ENCODE data around the gene CNTN4.
"Not testable (repeated sequence)": the region's sequence is repeated elsewhere in the genome, so short reads cannot be mapped to it uniquely, and the experiment has no call there.

CNTN4 gene

DNA sequence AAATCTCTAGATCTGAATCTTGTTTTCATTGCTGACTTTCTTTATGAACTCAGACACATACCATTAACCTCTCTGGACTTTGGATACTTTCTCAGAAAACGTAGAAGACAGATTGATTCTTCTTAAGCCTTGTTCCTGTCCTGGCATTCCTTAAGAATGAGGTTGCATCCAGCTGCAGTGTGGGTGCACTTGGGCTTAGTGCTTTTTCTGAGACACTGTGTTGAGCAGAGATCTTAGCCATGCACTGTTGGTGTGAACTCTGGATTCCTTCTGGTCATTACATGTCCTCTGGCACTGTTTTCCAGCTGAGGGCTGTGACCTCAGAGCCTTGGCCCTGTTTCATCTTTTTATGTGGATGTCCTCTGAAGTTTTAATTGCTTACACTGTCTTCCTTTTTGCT is 428.3 kb downstream of the CNTN4 start:
- no peak for DNase-seq

DNA sequence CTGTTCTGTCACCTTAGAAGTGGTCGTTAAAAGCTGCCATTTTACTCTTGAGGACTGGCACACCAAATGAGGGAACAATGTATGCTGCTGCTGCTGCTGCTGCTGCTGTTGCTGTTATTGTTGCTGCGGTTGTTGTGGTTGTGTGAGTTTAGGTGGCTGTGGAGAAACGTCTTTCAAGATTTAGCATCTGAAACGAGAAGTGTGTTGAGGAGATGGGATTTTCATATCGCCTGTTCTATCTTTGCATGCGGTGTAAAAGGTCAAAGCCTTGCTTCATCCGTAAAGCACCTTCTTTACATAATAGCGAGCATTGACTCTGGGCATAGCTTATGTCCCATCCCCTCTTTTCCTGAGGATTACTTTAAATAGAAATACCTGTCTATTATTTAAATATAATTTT is 428.7 kb downstream of the CNTN4 start:
- not testable (repeated sequence) for DNase-seq

DNA sequence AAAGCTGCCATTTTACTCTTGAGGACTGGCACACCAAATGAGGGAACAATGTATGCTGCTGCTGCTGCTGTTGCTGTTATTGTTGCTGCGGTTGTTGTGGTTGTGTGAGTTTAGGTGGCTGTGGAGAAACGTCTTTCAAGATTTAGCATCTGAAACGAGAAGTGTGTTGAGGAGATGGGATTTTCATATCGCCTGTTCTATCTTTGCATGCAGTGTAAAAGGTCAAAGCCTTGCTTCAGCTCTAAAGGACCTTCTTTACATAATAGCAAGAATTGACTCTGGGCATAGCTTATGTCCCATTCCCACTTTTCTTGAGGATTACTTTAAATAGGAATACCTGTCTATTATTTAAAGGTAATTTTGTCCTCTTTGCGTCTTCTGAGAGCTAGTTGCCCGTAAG is 436.1 kb downstream of the CNTN4 start:
- not testable (repeated sequence) for DNase-seq

DNA sequence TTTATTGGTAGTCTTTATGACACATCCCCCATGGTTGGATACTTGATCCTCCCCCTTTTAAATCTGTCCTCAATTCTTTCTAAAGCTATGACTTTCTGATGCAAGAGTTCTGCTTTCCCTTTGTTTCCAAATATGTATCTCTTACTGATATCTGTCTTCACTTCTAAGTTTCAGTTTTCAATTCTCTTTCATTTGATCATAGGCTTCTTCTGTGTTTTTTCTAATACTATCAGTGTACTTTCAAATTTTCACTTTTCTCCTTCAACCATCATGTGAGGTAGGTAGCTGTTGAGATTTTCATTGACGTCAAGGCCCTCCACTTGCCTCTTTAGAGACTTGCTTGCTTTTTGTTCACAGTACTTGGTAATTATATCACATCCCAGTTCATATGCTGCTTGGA is 436.5 kb downstream of the CNTN4 start:
- DNase-seq, result no peak

DNA sequence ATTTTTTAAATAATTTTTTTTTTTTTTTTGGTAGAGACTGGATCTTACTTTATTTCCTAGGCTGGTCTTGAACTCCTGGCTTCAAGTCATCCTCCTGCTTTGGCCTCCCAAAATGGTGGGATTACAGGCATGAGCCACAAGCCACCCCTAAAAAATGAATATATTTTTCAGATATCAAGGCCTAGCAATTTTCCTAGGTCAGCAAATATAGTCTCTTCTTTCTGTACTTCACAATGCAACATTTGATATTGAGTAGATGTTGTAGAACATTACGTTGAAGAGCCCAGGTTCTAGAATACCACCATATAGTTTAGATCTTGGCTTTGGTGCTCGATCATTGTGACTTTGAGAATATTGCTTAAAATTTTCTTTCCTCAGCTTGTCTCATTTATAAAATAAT is 437.9 kb downstream of the CNTN4 start:
- no peak for DNase-seq

DNA sequence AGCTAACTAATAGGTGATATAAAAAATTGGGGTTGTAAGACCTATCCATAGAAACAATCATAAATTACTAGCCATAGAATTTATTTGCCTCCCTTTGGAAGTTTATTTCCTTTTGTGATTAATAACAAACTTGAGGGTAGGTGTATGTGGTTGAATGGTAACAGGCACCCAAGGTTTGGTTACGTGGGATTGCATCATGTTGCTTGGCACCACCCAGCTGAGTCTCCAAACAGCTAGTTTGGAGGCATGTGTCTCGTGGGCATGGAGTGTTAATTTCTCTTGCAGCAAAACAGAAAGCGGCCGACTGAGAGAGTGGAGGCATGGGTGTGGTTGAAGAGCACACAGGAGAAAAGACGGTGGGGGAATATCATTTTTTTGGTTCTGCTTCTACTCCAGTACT is 441.4 kb downstream of the CNTN4 start:
- DNase-seq, result no peak

DNA sequence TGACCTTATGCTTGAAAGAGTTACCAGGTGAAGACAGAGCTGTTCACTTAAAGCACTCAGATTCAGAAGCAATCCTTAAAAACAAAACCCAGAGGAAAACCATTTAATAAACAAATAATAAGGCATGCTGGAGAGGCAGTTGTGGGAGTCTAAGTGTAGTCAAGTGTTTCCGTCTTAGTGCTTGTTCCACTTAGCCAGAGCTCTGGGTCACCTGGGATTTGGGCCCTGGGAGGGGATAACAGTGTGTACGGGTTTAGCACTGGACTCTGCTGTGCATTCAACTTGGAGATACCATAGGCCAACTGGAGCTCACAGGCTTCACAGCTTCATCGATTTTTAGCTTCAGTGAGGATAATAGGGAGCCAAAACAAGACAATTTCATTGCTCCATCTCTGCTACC is 444.6 kb downstream of the CNTN4 start:
- no peak for DNase-seq

DNA sequence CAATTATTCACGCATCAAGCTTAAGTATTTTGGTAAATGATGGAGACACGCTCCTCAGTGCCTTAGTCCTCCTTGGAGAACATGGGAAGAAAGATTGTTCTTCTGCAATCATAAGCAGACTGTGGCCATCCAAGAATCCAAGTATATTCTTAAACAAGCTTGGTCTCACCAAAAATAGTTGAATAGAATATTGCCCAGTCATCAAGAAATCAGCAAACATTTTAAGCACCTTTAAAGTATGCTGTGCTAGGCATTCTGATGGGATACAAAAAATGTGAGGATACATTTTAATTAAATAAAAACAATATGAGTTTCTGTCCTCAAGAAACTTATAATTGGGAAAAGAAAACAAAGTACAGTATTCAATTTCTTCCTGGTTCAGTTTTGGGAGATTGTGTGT is 445.5 kb downstream of the CNTN4 start:
- DNase-seq, result no peak

DNA sequence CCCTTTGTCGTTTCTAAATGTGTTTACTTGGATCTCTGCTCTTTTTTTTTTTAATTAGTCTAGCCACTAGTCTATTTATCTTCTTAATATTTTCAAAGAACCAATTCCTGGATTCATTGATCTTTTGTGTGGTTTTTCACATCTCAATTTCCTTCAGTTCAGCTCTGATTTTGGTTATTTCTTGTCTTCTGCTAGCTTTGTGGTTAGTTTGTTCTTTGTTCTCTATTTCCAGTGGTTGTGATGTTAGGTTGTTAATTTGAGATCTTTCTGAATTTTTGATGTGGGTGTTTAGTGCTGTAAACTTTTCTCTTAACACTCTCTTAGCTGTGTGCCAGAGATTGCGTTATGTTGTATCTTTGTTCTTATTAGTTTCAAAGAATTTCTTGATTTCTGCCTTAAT is 446.1 kb downstream of the CNTN4 start:
- DNase-seq, result no peak

DNA sequence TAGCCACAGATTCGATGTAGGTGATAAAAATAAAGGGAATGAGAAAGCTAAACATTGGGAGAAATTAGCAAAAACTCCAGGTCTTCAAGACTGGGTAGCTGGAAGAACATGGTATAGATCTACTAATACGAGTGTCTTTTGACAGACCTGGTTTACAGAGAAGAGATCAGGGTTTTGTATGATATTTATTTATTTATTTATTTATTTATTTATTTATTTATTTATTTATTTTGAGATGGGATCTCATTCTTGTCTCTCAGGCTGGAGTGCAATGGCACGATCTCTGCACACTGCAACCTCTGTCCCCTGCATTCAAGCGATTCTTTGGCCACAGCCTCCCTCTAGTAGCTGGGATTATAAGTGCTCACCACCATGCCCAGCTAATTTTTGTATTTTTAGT is 448.4 kb downstream of the CNTN4 start:
- no peak for DNase-seq

DNA sequence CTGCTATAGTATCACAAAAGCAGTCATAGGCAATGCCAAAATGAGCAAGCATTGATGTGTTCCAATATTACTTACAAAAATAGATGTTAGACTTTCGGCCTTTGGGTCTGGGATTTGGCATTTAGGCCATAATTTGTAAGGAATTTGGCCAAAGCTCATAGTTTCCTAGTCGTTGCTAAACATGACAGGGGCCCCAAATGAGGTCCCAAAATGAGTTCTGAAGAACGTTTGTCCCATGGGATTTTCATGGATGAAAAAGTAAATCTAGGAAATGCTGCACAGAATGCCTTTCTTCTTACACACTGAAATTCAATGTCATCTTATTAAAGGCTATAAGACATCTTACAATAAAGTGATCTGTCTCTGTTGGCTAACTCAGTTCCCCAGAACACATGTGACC is 456.0 kb downstream of the CNTN4 start:
- no peak for DNase-seq

DNA sequence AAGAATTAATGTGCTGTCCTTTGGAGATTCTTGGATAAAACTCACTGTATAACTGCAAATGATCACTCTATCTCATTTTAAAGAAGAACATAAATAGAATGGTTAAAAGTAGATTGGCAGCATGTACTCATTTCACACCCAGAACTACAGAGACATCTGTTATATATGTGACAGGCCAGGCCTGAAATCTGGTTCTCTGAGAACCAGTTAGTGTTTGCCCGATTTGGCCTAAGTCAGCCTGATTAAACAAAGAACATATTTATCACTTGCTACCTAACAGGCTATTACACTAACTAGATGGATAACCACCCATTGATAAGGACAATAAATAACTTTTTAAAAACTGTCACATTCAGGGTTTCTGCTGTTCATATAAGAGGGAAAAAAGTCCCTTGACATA is 460.1 kb downstream of the CNTN4 start:
- no peak for DNase-seq

DNA sequence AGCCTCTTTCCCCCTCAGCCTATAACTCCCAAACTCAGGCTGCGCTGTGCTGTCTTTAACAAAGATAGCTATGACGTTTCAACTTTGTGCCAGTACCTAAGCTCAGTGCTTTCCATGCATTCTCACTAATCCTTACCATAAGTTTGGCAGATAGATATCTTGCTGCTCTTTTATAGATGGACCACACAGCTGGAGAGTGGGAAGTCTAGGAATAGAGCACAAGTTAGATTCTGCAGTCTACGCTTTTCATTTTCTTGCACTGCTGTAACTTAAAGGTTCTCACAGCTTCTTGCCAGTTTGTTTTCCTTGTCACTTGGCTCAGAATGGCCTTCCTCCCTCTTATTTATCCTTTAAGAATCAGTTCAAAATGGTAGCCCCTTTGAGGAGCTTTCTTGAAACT is 468.8 kb downstream of the CNTN4 start:
- DNase-seq, result no peak

DNA sequence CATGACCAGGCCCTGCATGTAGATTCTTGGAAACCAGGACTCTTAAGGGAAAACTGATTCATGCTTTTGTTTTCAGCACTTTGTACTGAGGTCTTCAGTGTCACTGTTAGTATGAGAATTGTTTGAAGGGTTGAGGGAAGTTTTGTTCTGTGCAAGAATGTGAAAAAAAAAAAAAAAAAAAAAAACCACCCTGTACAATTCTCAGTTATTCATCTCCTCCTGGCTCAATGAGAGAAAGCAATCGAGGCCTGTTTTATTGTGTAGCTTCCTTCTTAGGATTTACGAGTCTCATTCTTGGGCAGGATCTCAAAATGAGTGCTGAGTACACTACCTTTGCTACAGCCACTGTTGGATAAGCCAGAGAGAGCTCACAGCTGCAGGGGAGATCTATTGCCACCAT is 469.5 kb downstream of the CNTN4 start:
- no peak for DNase-seq

DNA sequence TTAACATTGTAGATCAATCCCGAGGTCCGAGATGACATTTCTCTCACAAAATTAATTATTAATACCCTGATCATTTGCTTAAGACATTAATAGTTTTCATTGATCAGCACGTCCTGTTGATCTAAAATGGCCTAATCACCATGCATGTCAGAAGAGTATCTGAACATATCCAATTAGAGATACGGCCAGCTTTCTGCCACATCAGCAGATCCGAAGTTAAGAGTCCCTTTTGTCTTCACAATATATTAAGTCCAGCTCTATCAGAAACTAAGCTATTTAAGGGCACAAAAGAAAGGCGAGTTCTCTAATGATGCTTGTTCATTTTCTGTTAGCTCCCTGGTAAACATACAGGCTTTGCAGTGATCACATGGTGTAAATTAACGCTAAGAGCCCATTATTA is 470.3 kb downstream of the CNTN4 start:
- DNase-seq, result no peak

DNA sequence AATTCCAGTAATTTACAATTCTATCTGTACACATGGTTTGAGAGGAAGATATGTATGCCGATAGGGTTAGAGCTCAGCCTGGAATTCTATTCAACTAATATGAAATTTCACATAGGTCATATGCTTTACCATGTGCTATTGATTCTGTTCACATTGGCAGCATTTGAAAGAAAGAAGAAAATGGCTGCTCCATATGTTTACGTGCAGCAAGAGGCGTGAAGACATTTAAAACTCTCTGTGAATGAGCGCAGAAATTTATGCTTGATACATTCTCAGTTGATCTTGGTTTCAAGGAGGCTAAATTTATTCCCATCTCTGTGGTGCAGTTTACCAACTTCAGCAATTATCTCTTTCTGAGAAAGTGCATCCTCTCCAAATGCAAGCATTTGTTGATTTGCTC is 478.9 kb downstream of the CNTN4 start:
- DNase-seq, result no peak

DNA sequence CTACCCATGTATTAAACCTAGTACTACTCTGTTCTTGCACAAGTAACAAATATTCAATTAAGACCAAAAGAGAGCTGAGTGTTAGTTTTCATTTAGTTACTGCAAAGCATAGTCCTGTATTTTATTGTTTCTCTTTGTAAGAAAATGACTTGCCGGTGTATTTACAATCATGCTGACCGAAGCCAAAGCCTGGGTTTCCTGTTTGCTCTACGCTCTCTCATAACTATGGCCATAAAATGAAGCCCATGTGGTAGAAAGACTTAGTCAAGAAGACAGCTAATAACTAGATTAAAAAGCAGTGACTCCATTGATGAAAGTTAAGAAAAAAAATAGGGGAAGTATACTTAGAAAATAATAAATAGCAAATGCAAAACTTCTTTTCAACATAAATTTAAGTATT is 479.9 kb downstream of the CNTN4 start:
- DNase-seq, result no peak

DNA sequence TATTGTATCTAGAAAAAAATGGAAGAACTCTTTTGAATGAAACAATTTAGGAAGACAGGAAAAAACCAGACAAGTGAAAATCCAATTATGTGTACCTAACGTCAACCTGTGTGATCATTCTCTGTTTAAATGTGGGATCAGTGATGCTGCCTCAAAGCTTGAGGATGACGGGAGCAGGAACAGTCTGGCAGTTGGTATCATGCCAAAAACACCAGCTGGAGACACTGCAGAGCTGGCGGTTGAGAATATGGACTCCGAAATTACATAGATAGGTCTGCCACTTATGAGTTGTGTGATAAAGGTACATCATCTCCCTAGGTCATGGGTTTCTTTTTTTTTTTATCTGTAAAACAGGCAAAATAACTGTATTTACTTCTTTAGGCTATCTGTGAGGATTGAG is 480.5 kb downstream of the CNTN4 start:
- DNase-seq, result no peak

DNA sequence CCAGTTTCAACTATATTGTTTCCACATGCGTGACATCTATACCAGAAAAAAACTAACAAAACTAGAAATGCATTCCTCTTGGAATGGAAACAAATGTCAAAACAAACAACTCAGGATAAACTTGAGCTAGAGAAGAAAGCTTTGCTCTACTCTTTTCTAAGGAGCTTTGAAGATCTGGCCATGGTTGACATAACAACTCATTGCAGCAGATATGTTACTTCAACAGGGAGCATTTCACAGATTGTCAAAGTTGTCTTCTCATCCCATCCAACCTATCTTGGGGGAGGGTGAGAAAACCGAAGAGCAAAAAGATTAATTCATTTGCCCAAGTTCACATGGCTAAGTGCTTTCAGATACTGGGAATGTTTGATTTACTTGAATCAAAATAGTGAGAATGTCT is 484.4 kb downstream of the CNTN4 start:
- no peak for DNase-seq

DNA sequence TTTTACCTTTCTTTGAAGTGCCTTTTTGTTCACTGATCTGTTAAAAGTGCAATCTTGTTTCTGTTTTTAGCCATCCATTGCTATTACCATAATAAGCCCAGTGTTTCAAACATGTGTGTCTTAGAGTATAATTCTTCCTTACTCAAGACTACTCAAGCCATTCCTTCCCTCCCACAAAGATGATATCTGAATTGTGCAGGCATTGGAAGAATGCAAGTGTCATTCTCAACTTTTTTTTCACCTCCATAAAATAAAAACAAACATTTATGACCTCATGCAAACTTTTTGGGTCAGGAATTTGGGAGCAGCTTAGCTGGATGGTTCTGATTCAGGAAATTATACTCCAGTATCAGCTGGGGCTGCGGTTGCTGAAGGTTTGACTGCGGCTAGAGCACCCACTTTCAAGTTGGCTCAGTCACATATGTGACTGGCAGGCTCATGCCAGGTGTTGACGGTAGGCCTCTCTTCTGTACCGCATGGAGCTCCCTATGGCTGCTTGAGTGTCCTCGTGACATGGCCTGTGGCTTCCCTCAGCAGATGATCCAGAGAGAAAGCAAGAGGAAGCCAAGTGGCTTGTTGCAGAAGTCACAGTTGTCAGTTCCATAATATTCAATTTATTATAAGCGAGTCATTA is 490.8 kb downstream of the CNTN4 start:
- no peak for DNase-seq

DNA sequence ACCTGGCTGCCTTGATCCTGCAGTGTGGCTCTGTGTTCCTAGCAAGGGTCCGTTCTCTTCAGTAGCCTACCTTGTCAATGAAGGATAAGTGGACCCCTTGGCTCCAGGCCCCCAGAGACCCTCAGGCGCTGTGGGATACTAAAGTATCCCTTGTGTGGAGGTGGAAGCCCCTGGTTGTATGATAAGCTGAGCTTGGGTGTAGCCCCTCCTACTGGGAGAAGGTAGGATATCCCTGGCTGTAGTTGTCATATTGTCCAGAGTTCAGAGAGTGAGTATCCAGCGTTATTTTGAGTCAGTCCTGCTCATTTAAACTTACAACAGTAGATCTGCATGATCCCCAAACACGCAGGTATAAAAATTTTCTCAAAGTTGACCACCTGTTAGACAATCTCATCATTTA is 496.8 kb downstream of the CNTN4 start:
- no peak for DNase-seq

DNA sequence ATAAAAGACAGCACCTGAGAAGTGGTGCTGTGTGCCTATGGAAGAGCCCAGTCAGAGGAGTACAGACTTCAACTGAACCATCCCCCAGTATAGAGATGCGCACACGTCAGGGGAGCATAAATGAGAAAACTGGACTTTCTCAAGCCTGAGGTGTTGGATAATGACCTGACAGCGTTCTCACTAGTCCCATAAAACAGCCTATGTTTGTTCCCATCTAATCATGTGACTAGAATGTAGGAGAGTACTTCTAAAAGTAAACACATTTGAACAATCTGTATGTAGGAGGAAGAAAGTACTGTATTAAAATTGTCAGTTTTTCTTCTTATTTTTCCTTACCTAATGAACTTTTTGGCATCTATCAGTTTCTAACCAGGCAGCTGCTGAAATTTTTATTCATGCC is 498.9 kb downstream of the CNTN4 start:
- DNase-seq, result no peak

DNA sequence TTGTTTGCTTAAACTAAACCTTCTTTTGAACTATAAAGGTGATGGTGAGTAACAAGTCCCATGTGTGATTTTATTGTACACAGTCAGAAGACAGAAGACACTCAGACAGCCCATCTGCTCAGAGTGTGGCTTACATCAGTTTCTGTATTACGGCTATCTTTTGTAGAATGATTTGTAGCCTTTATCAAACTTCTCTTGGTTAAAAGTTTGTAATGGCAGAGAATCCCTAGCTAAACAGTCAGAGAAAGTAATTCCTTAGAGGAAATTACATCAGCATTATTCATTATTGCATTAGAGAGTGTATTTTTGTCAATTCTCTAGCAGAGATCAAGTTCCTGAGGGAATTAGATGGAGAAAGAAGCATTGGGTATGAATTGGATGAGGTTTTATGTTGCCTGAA is 500.8 kb downstream of the CNTN4 start:
- no peak for DNase-seq

DNA sequence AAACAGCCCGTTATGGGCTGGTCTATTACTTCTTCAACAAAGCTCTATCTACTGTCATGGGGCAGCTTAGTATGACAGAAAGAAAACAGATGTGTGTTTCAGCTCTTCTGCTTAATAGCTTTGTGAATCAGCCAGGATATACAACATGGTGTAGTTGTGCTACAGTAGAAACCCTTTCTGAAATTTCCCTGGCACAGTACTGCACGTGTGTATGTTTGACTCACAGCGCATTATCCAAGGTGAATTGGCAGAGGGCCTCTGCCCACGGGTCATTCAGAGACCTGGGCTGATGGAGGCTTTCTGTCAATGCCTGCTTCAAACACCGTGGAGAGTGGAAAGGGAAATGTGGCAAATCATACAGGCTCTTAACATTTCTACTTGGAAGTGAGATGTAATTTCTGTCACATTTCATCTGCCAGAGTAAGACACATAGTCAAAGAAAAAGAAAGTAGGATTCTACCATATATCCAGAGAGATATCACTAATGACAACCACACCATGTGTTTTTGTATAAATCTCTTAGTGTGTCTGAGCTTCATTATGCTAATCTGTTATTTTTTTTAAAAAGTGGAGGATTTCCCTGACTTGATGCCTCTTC is 505.1 kb downstream of the CNTN4 start:
- DNase-seq, result no peak

DNA sequence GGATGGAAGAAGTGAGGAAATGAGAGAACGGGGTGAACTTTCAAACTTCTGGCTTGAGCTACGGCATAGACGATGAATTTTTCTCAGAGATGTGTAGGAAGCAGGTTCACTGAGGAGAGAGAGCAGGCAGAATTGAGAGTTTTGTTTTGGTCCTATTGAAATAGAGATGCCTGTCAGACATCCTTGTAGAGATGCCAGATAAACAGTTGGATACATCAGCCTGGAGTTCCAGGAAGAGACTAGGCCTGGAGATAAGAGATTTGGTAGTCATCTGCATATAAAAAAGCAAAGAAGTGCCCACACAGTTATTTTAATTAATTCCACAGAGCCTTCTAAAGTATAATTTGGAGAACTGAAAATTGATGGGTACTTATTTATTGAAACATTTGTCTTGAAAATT is 515.9 kb downstream of the CNTN4 start:
- DNase-seq, result no peak

DNA sequence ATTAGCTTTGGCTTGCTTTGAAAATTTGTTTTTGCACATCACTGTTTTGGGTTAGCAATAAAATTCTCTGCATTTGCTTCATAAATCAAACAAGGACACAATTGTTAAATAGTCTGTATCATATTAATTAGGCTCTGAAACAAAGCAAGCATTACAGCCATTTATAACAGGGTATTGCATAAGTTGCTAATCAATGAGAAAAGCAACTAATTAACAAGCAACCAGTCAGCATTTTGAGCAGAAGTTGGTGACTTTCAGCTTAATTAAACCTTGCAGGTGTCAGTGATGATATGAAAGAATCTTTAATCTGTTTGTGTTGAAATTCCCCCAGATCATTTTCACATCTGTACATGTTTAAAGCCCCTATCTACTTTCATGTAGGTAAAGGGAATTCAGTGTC is 516.4 kb downstream of the CNTN4 start:
- no peak for DNase-seq
